HG03095 (cell line): ENCODE results near the gene MAST4.

Experiments
- ATAC-seq: cut with Tn5 transposase; IDR thresholded peaks from one replicate; pipeline ENCODE4 v1.9.1; 2021; ENCODE audit warnings: moderate library complexity; ENCODE audit not compliant: unreplicated experiment

Gene MAST4

DNA sequence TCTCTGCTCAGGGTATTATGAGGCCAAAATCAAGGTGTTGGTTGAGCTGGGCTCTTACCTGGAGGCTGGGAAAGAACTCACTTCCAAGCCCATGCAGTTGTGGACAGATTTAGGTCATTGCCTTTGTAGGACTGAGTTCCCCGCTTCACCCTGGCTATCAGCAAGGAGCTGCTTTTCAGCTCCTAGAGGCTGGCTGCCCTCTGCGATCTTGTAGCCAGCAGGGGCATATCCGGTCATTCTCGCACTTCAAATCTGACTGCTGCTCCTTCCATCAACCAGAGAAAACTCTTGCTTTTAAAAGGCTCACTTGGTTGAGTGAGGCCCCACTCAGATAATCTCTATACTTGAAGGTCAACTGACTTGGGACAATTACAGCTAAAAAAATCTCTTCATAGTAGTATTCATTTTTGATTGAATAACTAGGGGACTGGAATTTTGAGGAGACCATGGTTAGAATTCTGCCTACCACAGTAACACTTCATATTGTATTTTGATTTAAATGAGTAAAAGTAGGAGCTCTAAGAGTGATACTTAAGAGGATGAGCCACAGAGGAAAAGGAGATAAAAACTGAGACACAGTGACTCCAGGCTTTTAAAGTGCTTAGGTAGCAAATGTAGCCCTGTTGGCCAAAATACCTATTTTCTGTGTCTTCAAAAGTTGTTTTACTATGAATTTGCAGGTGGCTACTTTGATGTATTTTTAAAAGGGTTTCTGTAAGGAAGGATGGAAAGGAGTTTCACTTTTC is 463.0 kb downstream of the MAST4 start:
- no peak for ATAC-seq

- no peak for ATAC-seq
Measured at GRCh38 chr5:67059744-67060490, 463.7 kb downstream of the MAST4 start.

DNA sequence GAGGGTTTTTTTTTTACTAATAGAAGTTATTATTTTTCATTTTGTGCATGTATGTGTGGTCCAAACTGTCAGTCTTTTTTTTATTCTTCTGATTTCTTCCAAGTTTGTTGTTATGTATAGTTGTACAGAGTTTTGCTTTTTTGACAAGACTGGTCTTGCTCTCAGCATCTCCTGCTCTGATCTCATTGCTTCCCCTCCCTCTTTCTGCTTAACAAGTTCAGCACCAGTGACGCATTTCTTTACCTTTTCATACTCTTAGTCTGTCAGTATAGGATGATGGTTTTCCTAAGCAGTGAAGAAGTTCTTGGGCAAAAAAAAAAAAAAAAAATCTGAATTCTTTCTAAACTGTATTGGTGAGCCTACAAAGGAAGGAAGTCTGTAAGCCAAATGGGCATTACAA is 465.3 kb downstream of the MAST4 start:
- ATAC-seq = no peak

- no peak for ATAC-seq
Measured at GRCh38 chr5:67063055-67063454, 466.9 kb downstream of the MAST4 start.

GRCh38 chr5:67063791-67064190 is 467.6 kb downstream of the MAST4 start:
- ATAC-seq = no peak

DNA sequence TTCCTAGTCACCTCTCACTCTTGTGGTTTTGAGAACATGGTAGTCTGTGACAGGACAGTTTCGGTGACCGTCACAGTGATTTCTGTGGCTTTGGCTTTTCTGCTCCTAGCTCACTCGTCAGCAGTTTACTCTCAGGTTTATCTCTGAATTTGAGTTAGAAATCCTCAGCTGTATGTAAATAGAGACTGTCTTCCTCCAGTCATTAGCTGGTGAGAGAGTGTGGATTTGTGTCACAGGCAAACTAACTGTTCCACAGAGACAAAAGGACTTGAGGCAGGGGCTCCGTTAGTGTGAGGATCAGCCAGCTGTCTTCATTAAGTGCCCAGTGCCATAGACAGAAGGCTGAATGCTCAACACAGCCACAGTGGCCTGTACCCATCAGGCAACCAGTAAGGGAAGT is 469.0 kb downstream of the MAST4 start:
- no peak for ATAC-seq

DNA sequence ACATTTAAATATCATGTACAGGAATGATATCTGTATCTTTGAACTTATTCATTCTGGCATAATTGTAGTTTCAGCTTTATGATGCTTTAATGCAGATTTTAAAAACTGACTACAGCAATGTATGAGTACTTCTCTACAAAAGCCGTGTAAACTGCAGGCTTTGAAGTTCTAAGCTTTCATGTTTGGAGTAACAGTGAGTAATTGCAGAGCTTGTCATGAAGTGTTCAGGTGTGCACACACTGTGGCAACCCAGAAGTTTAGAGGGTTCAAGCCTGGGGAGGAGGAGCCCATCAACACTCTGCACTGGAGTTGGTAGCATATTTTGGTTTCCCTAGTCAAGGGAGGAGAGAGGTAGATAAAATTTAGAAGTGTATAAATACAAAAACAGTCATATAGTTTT is 469.5 kb downstream of the MAST4 start:
- no peak for ATAC-seq

DNA sequence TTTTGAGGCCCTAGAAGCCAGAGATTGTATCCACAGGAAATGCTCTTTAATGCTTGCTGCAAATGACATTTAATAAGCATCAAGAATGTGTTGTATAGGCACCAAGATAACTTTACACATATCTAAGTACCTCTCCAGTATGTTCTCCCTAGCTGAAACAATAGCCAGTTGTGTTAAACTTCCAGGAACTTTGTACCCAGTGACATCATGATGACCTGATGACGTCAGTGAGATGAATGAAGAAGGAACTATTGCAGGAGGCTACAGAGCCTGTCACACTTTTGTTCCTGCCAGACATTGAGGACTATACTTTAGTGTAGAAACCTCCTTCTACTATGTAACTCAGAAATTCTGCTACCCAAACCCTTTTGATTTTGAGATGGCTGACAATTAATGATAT is 470.6 kb downstream of the MAST4 start:
- ATAC-seq = no peak

DNA sequence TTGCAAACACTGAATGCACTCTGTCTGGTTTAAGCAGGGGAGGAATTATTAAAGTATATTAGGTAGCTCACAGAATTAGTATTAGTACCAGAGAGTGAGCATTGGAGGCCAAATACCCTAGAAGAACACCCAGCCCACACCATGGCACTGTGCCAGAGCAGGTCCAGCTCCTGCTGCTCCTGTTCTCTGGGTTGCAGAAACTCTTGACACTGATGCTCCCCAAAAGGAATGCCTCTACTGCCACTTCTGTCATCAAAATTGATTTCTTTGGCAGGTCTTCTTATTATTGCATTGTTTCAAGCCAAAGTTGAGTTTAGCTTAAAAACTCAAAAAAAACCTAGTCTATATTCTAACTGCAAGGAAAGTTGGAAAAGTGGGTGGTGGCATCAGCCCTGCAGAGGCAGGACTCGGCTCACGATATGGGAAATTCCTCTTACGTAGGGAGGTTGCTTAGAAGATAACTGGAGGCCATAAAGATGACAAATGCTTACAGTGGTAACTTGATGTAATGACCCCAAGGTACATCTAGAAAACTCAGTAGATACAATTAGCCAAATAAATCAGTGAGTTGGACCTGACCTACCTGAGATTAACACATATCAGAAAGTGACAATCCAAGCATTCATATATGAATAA is 477.0 kb downstream of the MAST4 start:
- ATAC-seq = no peak

- ATAC-seq = no peak
Measured at GRCh38 chr5:67077296-67077695, 481.1 kb downstream of the MAST4 start.

GRCh38 chr5:67081261-67081660 is 485.1 kb downstream of the MAST4 start:
- no peak for ATAC-seq

GRCh38 chr5:67082941-67083340 is 486.7 kb downstream of the MAST4 start:
- ATAC-seq = no peak

GRCh38 chr5:67085616-67086015 is 489.4 kb downstream of the MAST4 start:
- ATAC-seq = no peak

DNA sequence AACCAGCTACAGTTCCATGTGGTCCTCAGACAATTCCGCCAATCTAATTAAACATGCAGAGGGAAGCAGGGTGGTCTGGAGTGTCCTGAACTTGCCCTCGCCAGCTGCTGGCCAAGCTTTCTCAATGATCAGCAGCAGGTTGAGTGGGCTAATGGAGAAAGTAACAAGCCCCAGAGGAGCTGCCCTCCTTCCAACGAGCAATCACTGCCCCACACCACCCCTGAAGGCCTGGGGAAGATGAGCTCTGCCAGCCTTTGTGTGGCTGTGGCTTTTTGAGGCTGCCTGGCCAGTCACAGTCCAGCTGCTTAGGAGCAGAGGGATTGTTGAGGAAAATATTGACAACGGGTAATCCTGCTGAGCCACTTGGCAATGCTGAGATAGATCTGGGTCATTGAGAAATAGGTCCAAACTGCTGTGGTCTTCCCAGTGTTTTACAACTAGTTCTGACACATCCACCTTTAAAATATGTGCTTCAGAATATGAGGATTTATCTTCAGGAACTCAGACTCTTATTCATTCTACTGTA is 493.1 kb downstream of the MAST4 start:
- no peak for ATAC-seq

- no peak for ATAC-seq
Measured at GRCh38 chr5:67090040-67090439, 493.8 kb downstream of the MAST4 start.

GRCh38 chr5:67090593-67090992 is 494.4 kb downstream of the MAST4 start:
- ATAC-seq = no peak

DNA sequence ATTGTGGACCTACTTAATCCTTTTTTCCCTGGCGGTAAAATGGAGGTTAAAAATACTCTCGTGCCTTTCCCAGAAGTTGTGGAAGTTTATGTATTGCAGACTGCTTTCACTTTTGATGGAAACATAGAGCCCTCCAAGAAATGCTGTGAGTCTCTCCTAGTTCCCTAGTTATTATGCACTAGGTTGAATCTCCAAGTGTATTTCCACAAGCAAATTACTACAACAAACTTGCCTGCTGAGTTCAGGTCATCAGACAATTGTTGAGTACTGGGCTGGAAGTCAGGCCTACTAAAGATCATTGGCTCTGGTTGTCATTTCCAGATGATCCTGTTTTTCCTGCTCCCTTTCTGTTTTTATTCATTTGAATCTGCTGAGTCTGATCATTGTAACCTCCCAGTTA is 496.3 kb downstream of the MAST4 start:
- no peak for ATAC-seq

DNA sequence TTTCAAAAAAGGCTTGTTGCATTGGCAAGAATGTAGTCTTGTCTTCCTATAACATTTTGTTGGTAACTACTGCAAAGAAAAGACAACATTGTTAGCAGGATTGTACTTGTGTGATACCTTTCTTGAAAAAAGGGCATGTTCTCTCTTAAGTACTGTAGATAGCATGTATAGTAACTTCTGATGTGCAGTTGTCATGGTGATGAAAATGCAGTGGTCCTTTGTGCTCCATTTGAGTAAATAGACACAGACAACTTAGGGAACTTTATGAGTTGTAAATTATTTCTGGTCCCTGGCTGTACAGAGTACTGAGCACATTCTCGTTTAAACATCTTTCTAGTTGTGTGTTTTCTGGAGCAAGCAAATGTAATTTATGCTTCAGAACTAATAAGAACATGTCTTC is 497.1 kb downstream of the MAST4 start:
- no peak for ATAC-seq

DNA sequence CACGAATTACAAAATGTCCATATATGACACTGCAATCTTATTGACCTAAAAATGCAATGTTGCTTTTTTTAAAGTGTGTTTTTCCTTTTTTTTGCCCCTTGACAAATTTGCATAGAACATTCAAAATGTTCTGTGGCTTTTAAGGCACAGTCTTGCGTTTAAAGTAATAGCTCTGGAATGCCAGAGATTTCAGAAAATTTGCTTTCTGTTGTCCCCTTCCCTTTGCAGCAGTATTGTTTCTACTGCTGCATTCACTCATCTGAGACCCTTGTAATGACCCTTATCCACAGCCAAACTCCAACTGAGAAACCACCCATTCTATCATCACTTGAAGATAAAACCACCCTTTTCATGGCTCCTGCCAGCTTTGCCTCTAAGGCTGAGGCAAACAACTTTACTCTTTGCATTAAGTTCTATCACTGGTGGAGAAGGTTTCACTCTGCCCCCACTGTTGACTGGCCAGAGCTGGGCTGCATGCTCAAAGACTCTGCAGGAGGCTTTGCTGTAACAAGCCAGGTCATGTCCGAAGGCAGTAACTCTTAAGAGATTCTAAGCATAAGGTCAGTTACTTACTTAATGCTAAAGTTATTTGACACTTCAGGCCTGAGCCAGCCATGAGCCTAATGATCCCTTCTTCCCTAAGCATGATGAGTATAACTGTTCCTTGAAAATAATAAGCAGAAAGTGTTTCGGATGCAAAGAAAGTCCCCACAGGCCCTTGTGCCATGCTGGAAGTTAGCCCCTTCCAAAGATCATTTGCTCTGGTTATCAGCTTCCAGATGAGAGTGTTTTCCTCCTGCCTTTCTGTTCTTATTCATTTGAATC is 498.5 kb downstream of the MAST4 start:
- no peak for ATAC-seq

DNA sequence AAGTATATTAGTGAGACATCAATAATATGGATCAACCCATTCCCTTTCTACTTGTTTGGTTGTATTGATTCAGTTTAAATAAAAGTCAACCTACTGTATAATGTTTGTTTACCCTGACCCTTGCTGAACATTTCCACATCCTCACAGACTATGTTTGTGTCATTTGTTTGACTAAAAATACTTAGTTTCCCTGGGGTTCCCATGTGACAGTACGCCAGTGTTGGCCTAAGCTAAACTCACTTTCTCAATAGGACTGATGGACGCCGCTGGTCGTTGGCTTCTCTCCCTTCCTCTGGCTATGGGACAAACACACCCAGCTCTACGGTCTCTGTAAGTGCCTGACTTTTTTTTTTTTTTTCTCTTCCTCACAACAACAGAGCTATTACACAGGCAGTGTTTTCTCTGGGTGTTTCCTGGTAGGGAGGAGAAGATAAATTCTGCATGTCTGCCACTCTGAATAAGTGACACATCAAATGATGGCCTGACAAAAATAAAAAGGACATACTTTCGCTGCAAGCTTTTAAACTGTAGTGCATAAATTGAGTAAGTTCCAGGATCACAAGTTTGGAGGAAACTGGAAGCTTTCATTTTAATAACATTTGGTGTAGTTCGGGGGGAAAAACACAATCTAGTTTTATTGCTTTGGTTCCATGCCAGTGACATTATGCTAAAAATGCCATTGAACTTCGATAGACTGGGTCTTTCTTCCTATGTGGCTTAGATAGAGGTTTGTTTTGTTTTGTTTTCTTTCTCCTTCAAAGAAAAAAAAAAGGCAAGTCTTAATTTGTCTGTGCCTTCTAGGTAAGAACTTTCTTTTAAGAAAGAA is 499.4 kb downstream of the MAST4 start:
- no peak for ATAC-seq
